Endothelial cell of umbilical vein (primary cell): ENCODE measurements around the gene ARSH. TPM values are rescaled to one million over a fixed set of nuclear protein-coding genes. Genes with fewer than 3 reads are reported as not detected.

ENCODE experiments used
- BruUV-seq: library from RNA; stranded (reverse); fragments of 400-500 nt; replicated peaks from 2 replicates; lab custom pipeline; 2021; lab: Mats Ljungman, UMichigan
- CTCF ChIA-PET: fragments of 300-600, 350-600 bp; sonication (Branson Sonifier 250); formaldehyde crosslinking; loops from one replicate; lab custom pipeline; 2021; ENCODE audit warnings: antibody characterized with exemption, inconsistent platforms; lab: Charles Lee
- POLR2A ChIA-PET: fragments of 300-600, 350-600 bp; sonication (Branson Sonifier 250); formaldehyde crosslinking; loops from one replicate; lab custom pipeline; 2021; ENCODE audit warnings: antibody characterized with exemption, inconsistent platforms; lab: Charles Lee
- DNase-seq: peaks from one replicate; pipeline ENCODE4 v3.0.0-alpha.2; 2011; ENCODE audit warnings: low read depth, low spot score
- FAIRE-seq: peaks from 2 replicates; lab custom pipeline; 2011; peaks lifted over from hg19 to GRCh38; lab: Jason Lieb, UNC
- H2AFZ ChIP-seq: 2 replicates; pipeline ENCODE4 v1.6.0; 2012; ENCODE audit warnings: low read depth, low read length, control low read depth, inconsistent platforms
- H3K27ac ChIP-seq: 2 replicates; pipeline ENCODE4 v1.5.1; 2011; ENCODE audit warnings: low read depth, mild to moderate bottlenecking, control low read depth, low read length, moderate library complexity; ENCODE audit not compliant: insufficient read depth
- H3K27me3 ChIP-seq, 2 experiments: 2 replicates each; pipeline versions ENCODE4 v1.6.0 to v1.6.1; 2011; ENCODE audit warnings: low read length in 2 of 2, mixed read lengths in 1 of 2; ENCODE audit not compliant: control insufficient read depth in 2 of 2, insufficient read depth in 2 of 2
- H3K36me3 ChIP-seq, 2 experiments: 2 replicates in 1 of 2; 3 replicates in 1 of 2; pipeline ENCODE4 v1.5.1; 2011; ENCODE audit warnings: low read length in 2 of 2, mild to moderate bottlenecking in 1 of 2, moderate library complexity in 1 of 2; ENCODE audit not compliant: control insufficient read depth in 2 of 2, insufficient read depth in 2 of 2; ENCODE audit errors: extremely low read depth in 1 of 2
- H3K4me1 ChIP-seq: 3 replicates; pipeline ENCODE4 v1.5.1; 2011; ENCODE audit warnings: mild to moderate bottlenecking, low read length; ENCODE audit not compliant: control insufficient read depth, insufficient read depth; ENCODE audit errors: extremely low read depth
- H3K4me2 ChIP-seq: 2 replicates; pipeline ENCODE4 v1.6.1; 2011; ENCODE audit warnings: low read length, control low read depth, mixed read lengths; ENCODE audit not compliant: insufficient read depth
- H3K4me3 ChIP-seq, 3 experiments: fragments of 200-600 bp in 1 of 3; sonication (generic), shearing (Covaris generic) in 1 of 3; replicated peaks in 1 of 3; 2 replicates each; pipeline ENCODE4 v1.5.1; 2011 to 2016; ENCODE audit warnings: control low read depth in 3 of 3, low read length in 3 of 3, mild to moderate bottlenecking in 2 of 3, inconsistent platforms in 1 of 3, low read depth in 1 of 3, moderate library complexity in 1 of 3; ENCODE audit not compliant: insufficient read depth in 1 of 3
- H3K79me2 ChIP-seq: 2 replicates; pipeline ENCODE4 v1.6.0; 2012; ENCODE audit warnings: low read length, inconsistent platforms; ENCODE audit not compliant: control insufficient read depth, insufficient read depth
- H3K9ac ChIP-seq: replicated peaks from 2 replicates; pipeline ENCODE3; 2011; ENCODE audit warnings: low read length, control low read depth; ENCODE audit not compliant: insufficient read depth; ENCODE audit errors: extremely low read depth
- H3K9me1 ChIP-seq: replicated peaks from 3 replicates; pipeline ENCODE4 v1.6.0; 2011; ENCODE audit warnings: mild to moderate bottlenecking, low read length; ENCODE audit not compliant: control insufficient read depth, insufficient read depth; ENCODE audit errors: extremely low read depth
- H3K9me3 ChIP-seq: replicated peaks from 2 replicates; pipeline ENCODE4 v1.5.1; 2012; ENCODE audit warnings: low read length, inconsistent platforms; ENCODE audit not compliant: control insufficient read depth, insufficient read depth
- H4K20me1 ChIP-seq: replicated peaks from 2 replicates; pipeline ENCODE3; 2011; ENCODE audit warnings: mild to moderate bottlenecking, low read length; ENCODE audit not compliant: control insufficient read depth, insufficient read depth; ENCODE audit errors: extremely low read depth
- CTCF ChIP-seq, 2 donors: IDR thresholded peaks; 1 replicate in 1 of 2; 2 replicates in 1 of 2; pipeline ENCODE4 v1.5.1; 2011; ENCODE audit warnings: low read length in 2 of 2, mild to moderate bottlenecking in 2 of 2, moderate library complexity in 2 of 2, control low read depth in 1 of 2, inconsistent platforms in 1 of 2, low read depth in 1 of 2; ENCODE audit not compliant: insufficient read depth in 1 of 2; ENCODE audit errors: extremely low read depth in 1 of 2
- EZH2 ChIP-seq: IDR thresholded peaks from 2 replicates; pipeline ENCODE4 v1.6.1; 2012; ENCODE audit warnings: borderline replicate concordance, low read depth, mild to moderate bottlenecking, moderate library complexity, low read length, inconsistent platforms; ENCODE audit not compliant: severe bottlenecking
- FOS ChIP-seq: IDR thresholded peaks from 2 replicates; pipeline ENCODE4 v1.6.1; 2011; ENCODE audit warnings: mild to moderate bottlenecking, low read length, moderate library complexity, borderline replicate concordance; ENCODE audit not compliant: insufficient read depth
- GATA2 ChIP-seq: IDR thresholded peaks from 2 replicates; pipeline ENCODE4 v1.7.0; 2011; ENCODE audit warnings: low read depth, mild to moderate bottlenecking, moderate library complexity, mixed read lengths, low read length; ENCODE audit not compliant: insufficient read length, insufficient read depth
- JUN ChIP-seq: IDR thresholded peaks from 2 replicates; pipeline ENCODE4 v1.6.1; 2011; ENCODE audit warnings: borderline replicate concordance, low read depth; ENCODE audit not compliant: insufficient read length, insufficient read depth
- MAX ChIP-seq: IDR thresholded peaks from 2 replicates; pipeline ENCODE4 v1.6.1; 2011; ENCODE audit not compliant: insufficient read depth, insufficient read length
- MYC ChIP-seq: IDR thresholded peaks from one replicate; pipeline ENCODE4 v1.6.1; 2011; ENCODE audit warnings: mild to moderate bottlenecking, low read depth, low read length
- POLR2A ChIP-seq: IDR thresholded peaks from 2 replicates; pipeline ENCODE4 v1.6.1; 2012; ENCODE audit warnings: low read depth, mild to moderate bottlenecking, control low read depth, low read length
- POLR2AphosphoS5 ChIP-seq: IDR thresholded peaks from 2 replicates; pipeline ENCODE4 v1.6.1; 2012; ENCODE audit warnings: low read depth, mild to moderate bottlenecking, control low read depth, low read length, moderate library complexity; ENCODE audit not compliant: insufficient read depth
- dilution Hi-C: fragments of 300-500 bp; cut with MboI; formaldehyde crosslinking; loops from one replicate; pipeline ENCODE4 v1.15.0; 2019; ENCODE audit warnings: low sequenced_read_pairs; ENCODE audit not compliant: extremely low pct_ligation_motif_present
- intact Hi-C: fragments of 100-400 bp; cut with micrococcal nuclease; formaldehyde crosslinking; loops from one replicate; pipeline ENCODE4 v1.10.0; 2022
- polyA plus RNA-seq, 4 experiments: library from polyadenylated mRNA; depleted of rRNA in 3 of 4; stranded (reverse) in 3 of 4; unstranded in 1 of 4; fragments of >200 nt; gene quantifications; 2 replicates each; pipeline versions ENCODE4 v1.2.1 to v1.2.3, GENCODE V29; 2011 to 2012; ENCODE audit warnings: missing spikeins in 1 of 4
- total RNA-seq: library from RNA; stranded (reverse); gene quantifications from 2 replicates; pipeline ENCODE4 v1.2.3, GENCODE V29; 2021

Gene ARSH
- total and polyA plus RNA-seq, 2 donors (not counting 3 experiments of a cell fraction or from before 2014, with no cell fraction given), result not detected

DNA sequence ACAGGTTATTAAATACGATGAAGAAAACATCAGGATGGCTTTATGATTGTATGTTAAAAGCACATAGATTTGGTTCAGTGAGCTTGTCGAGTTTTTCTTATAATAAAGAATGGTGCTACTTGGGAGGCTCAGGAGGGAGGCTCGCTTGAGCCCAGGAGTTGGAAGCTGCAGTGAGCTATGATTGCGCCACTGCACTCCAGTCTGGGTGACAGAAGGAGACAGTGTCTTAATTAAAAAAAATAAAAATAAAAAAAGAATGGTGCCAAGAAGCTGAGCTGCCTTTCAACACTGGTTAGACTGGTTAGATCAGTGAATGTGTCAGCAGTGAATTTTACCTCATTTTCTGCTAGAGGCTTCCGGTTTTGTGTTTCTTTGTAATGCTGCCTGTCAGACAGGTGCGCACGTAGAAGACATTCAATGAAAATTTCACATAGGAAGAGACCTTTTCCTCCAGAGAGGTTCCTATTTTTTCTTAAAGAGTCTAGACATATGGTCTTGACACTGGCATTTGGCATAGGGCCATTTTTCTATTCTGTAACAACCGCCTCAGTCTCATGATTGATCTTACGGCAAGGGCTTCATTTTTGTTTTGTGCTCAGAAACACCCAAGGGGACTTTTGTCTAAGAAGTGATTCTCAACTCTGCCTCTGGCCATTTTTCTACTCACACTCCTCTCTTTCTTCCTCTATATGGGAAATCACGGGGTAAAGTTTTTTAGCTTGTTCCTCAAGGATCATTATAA is 19.9 kb downstream of the ARSH start:
- Histone ChIP-seq H3K9me1 (no peaks in the 10 kb centered on the region), H3K9ac (no peak overlapping the region), H3K9me3 (no peaks in the 10 kb centered on the region), H3K27me3 (no peaks in the 10 kb centered on the region), H3K36me3 (no peaks in the 10 kb centered on the region), H3K27ac (no peak overlapping the region), H3K79me2 (no peaks in the 10 kb centered on the region), H3K4me3 (no peak overlapping the region), H3K4me1 (no peaks in the 10 kb centered on the region), H2AFZ (no peak overlapping the region), H3K4me2 (no peak overlapping the region), H4K20me1 (no peaks in the 10 kb centered on the region)
- dilution Hi-C loops (no loop called here), intact Hi-C loops (no loop called here)
- FAIRE-seq (peak; percentile 50), DNase-seq (no peak)
- POLR2A ChIA-PET, result no interaction called here
- TF ChIP-seq FOS (no peak), MAX (no peak), MYC (no peak), POLR2AphosphoS5 (no peak), GATA2 (no peak), POLR2A (no peak), EZH2 (no peak), CTCF (IDR thresholded peaks at IDR 0.05; ENCODE audit: extremely low read depth in 1 of 2, insufficient read depth in 1 of 2, low read depth in 1 of 2, low read length in 2 of 2) (no peak), JUN (no peak)
- CTCF ChIA-PET, result no interaction called here
- no TSS peak for BruUV-seq
